Activated T-cell treated with anti-CD3 and anti-CD28 coated beads for 4 hours (primary cell): ENCODE measurements around the gene PHOSPHO1.
A peak's percentile ranks its signal among the peaks of the same experiment; 100 is the strongest.

ENCODE experiments used
- DNase-seq: peaks from one replicate; pipeline ENCODE4 v3.0.0-alpha.2; 2020

The PHOSPHO1 gene

GRCh38 chr17:49217651-49218413, 12.8 kb downstream of the PHOSPHO1 start:
- no peak for DNase-seq

GRCh38 chr17:49216953-49217650, 13.5 kb downstream of the PHOSPHO1 start:
- no peak for DNase-seq

DNA sequence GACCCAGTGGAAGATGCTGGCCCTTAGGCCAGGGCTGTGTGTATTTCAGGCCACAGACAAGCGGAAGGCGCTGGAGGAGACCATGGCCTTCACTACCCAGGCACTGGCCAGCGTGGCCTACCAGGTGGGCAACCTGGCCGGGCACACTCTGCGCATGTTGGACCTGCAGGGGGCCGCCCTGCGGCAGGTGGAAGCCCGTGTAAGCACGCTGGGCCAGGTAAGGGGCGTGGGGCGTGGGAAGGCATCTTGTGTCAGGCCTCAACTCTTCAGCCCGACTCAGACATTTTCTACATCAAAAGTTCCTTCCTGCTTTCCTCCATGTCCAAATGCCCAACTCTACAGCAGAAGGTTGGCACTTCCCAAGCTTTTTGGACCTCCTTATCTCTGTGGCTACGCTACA, 14.1 kb downstream of the PHOSPHO1 start:
- no peak for DNase-seq

GRCh38 chr17:49214676-49215360, 15.8 kb downstream of the PHOSPHO1 start:
- no peak for DNase-seq

DNA sequence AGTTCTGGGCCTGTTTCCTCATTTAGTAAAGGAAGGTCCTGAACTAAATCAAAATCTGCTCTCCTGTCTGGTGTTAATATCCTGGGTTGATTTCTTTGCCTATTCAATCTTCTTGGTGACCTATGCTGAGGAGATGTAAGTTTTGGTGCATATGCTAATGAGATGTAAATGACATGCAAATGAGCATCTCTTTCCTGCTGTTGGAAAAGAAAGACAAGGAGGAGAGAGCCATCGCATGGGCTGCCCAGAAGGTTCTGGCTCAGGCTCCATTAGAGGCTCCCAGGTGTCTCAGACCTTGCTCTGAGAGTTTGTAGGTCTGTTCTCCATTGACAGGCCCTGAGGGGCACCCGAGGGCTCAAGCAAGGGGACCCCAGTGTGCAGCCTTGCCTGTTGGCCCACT, 16.7 kb downstream of the PHOSPHO1 start:
- DNase-seq = no peak

DNA sequence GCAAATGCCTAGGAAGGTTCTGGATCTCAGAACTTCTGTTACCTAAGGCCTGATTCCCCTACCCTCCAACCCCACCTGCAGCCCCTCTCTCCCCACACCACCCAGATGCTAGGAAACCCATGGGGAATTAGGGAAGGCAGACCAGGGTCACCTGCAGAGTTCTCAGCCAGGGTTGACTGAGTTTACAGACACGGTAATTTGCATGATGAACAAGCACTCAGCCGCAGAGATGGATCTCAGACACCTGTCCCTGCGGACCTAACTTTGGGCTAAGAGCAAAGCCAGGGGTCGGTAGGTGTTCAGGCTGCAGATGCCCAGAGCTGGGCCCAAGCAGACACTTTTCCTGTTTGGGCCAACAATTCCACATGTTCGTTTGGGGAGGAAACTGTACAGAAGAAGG, 17.2 kb downstream of the PHOSPHO1 start:
- no peak for DNase-seq

DNA sequence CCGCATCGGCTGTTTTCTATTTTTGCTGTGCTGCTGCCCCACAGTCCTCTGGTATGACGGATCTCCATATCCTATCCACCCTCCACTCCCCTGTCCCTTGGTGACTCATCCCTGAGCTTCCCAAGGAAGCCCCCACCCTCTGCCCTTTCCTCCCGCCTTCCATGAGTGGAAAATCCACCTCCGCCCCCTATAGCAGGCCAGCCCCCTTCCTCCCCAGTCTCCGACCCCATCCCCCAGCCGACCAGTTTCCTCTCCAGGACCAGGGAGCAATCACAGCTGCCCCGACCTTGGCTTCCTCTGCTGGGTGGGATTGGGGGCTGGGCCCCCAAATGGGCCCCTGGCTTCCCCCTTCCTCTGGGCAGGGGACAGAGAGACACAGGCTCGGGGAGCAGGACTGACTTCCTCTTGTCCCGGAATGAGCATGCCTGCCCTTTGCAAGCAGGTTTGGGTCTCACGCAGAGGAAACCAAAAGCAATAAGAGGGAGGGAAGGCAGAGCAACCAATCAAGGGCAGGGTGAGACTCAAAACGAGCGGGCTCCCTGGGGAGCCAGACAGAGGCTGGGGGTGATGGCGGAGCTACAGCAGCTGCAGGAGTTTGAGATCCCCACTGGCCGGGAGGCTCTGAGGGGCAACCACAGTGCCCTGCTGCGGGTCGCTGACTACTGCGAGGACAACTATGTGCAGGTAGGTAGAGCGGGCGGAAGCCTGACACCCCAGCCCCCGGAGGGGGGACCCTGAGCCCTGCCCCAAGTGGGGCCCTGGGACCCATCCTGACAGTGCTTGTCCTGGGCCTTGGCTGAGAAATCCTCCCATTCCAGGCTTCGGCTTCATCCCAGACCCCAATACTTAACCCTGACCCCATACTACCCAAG, 20.2 kb downstream of the PHOSPHO1 start, which contains the start of the genes ABI3 and GNGT2:
ABI3 (plus strand) TSS at position 550 of the 872 bp plus-strand sequence; CDS start at position 568, 18 bp downstream.
GNGT2 (minus strand) TSS at position 417 of the 872 bp plus-strand sequence. CDS start 3,152 bp downstream, outside the sequence.
- no peak for DNase-seq

DNA sequence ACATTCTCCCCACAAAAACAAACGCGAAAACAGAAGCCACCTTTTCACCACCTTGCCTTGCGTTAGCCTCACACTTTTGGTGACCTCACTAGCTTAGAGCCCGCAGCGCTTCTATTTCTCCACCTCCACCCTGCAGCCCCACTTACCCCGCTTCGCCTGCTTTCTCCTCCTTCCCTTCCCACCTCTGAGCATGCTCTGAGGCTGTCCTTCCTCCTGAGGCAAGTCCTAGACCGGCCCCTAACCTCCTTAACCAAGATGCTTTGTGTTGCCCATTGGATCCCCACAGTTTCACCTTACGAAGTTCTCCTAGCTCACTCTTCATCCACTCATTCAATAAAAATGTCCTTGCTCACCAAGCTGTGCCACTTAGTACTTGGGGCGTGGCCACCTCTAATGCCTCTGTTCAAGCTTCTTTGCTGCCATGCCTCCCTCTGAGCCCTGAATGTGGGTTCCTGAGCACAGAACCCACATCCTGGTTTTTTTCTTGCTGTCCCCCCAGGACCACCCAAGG, 21.5 kb downstream of the PHOSPHO1 start:
- DNase-seq = no peak

DNA sequence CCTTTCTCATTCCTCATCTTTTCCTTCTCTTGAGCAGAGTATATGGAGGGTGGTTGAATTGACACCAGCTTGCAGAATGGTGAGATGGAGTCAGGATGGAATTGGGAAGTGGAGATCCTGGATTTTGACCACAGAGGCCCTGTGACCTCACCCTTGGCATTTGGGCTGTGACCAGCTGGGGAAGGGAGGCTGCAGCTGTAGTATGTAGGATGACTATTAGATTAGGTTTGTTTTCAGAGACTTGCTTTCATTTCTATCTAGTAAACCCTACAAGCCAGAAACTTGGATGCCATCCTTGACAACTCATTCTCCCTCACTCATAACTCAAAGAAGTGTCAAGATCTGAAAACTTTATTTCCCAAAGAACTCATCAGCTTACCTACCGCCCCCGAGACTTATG, 26.1 kb downstream of the PHOSPHO1 start:
- DNase-seq = no peak

DNA sequence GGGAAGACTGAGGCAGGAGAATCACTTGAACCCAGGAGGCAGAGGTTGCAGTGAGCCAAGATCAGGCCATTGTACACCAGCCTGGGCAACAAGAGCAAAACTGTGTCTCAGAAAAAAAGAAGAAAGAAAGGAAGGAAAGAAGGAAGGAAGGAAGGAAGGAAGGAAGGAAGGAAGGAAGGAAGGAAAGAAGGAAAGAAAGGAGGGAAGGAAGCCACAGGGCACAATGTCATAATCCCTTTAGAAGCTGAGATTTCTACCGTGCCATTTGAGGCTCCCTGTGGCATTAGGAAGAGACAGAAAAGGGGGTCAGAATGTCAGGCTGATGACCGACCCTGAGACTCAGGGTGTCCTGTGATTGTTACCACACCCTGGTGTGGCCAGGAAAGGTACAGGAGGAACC, 26.8 kb downstream of the PHOSPHO1 start:
- DNase-seq = no peak

DNA sequence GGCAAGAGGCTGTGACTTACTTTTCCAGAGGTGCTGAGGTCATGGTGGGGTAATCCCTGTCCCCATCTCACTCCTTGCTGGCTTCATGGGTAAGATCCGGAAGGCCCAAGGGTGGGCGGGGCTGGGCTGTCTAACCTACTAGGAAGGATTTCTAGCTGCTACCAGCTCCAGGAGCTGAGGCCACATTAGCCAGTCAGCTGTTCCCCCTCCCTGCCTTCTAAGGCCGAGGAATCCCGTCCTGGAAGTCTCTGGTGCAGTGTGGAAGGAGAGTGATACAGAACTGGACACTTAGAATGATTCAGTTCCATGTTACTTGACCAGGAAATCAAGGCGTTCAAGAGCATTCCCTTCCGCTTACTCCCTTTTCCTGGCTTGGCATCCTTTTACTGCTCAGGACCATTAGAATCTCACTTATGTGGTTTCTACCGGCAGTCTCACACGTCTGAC, 29.1 kb downstream of the PHOSPHO1 start:
- DNase-seq = no peak

DNA sequence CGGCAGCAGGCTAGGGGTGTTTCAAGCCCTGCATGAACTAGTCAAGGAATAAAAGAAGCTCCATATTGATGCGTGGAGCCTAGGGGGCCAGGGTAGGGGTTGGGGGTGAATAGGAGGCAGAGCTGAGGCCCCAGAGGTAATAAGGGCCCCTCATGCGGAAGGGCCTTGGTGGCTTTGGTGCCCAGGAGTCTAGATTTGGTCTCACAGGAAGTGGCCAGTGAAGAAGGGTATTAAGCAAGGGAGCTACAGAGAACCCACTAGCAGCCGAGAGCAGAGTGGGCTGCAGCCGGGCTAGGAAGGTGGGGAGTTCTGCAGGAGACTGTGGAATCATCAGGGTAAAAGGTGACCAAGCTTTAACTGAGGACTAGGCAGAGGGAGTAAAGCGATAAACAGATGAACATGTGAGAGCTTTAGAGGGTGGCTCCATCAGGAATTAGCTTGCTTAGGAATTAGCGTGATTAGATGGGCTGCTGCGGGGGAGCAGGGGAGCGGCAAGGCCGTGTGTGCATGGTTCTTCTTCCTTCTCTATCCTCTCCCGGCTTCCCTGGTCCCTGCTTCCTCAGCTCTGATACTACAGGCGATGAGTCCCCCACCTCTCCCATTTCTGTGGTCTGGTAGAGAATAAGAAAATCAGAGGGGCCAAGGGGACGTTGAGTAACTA, 30.0 kb downstream of the PHOSPHO1 start:
- DNase-seq = no peak

- DNase-seq = no peak
Observed at GRCh38 chr17:49198211-49198610, 32.4 kb downstream of the PHOSPHO1 start.

- DNase-seq = no peak
Observed at GRCh38 chr17:49197346-49197998, 33.1 kb downstream of the PHOSPHO1 start.

DNA sequence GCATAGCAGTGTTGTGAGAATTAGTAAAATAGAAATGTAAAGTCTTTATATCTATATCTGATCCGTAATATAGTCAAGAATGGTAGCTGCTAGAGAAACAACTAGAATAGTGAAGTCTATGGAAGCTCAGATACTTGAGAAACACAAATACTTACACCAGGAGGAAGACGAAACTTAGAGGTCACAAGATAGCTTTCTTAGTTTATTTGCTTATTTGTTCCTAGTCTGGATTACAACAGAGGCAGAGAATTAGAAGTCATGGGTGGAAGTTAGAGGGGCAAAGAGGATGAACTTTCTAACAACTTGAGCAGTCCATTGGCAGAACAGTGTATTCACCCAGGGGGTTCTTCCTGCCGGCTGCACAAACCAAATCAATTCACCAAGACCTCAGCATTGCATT, 34.1 kb downstream of the PHOSPHO1 start:
- no peak for DNase-seq

DNA sequence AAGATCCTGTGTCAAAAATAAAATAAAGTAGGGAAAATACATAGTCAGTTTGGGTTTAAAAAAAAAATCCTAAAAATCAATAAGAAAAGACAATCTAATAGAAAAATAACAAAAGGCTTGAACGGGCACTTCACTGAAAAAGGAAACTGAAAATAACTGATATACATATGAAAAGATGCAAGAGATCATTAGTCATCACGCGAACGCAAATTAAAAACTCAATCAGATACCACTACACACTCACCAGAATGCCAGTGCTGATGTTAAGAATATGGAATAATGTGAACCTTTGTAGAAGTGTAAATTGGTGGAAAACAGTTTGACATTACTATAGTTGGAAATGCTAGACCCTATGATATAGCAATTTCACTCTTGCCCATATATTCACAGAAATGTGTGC, 34.8 kb downstream of the PHOSPHO1 start:
- DNase-seq = no peak

DNA sequence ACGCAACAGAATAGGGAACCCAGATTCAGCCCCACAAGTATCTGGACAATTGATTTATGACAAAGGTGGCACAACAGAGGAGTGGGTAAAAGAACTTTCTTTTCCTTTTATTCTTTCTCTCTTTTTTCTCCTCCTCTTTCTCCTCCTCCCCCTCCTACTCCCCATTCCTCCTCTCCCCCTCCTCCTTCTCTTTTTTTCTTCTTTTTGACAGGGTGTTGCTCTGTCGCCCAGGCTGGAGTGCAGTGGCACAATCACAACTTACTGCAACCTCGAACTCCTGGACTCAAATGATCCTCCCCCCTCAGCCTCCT, 36.3 kb downstream of the PHOSPHO1 start:
- DNase-seq = no peak

DNA sequence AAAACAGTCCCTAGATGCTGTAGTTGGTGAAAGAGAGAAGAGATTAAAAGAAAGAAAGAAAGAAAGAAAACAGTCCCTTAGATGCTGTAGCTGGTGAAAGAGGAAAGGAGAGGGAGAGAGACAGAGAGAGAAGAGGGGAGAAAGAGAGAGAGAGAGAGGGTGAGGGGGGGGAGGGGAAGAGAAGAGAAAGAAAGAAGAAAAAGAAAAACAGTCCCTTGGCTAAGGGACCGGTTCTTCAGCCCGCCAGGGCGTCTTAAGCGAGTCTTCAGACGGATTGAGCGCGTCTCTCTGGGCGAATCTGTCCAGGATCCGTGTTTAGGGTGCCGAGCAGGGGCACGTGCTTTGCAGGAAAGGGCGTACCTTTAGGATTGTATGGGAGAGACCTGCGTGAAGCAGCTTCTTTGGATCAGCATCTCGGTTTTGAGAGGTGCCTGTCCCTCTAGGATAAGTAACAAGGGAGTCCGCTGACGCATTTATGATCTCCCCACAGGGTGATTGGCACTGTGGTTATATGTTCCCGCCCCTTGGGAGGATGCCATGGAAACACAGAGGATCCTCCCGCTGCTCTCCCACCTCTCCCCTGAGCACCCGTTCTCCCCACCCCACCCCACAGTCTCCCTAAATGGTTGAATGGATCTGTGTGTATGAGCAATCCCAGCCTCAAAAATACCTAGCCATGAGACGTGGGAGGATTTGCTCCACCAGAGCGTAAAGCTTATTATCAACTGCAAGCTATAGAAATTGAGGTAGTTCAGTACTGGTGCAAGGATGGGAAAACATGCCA, 36.9 kb downstream of the PHOSPHO1 start:
- DNase-seq = no peak

GRCh38 chr17:49191917-49192741, 38.5 kb downstream of the PHOSPHO1 start:
- peak; percentile 97 for DNase-seq
